ENCODE data around the gene OSBPL5.

OSBPL5 gene

GRCh38 chr11:3198815-3199214, 33.7 kb upstream of the OSBPL5 start:
- H3K23ac ChIP-seq (ENCODE audit: low read length) = no peak overlapping the region
- H3K4me2 ChIP-seq (ENCODE audit: low read length) = no peak overlapping the region
- H3K79me1 ChIP-seq (ENCODE audit: low read length) = no peaks in the 10 kb centered on the region
- no peak overlapping the region for H3K4me3 ChIP-seq (ENCODE audit: low read depth, low read length)
- no peaks in the 10 kb centered on the region for H3K9me3 ChIP-seq (ENCODE audit: insufficient read depth, low read depth, low read length)
- no peak overlapping the region for H3K14ac ChIP-seq (ENCODE audit: low read length)
- no peaks in the 10 kb centered on the region for H3K79me2 ChIP-seq (ENCODE audit: control insufficient read depth, insufficient read depth, low read length, poor library complexity)
- no peaks in the 10 kb centered on the region for H3K36me3 ChIP-seq (ENCODE audit: control insufficient read depth in 1 of 2, insufficient read depth in 2 of 2, low read length in 2 of 2)
- no peak overlapping the region for H3K9ac ChIP-seq (ENCODE audit: low read length)
- no CpG with 5 or more reads among the region's 15 CpGs for WGBS (ENCODE audit: extremely low coverage, insufficient coverage, insufficient read length)
- H3K4me1 ChIP-seq (ENCODE audit: control insufficient read depth in 1 of 2, insufficient read depth in 2 of 2, low read length in 2 of 2) = no peaks in the 10 kb centered on the region
- no peak for DNase-seq
- H4K12ac ChIP-seq (ENCODE audit: low read depth, low read length) = no peak overlapping the region
- no peak overlapping the region for H2AFZ ChIP-seq (ENCODE audit: insufficient read depth, low read length, poor library complexity)
- no peak overlapping the region for H2AK5ac ChIP-seq (ENCODE audit: low read length)
- H3K27me3 ChIP-seq (ENCODE audit: insufficient read depth, low read length) = peaks cover 21% of the 10 kb centered on the region
- H3K18ac ChIP-seq (ENCODE audit: low read length) = no peak overlapping the region
- H3K4ac ChIP-seq (ENCODE audit: low read depth, low read length) = no peak overlapping the region
- no peak overlapping the region for H2BK5ac ChIP-seq (ENCODE audit: low read depth, low read length, poor library complexity)
- H2BK12ac ChIP-seq (ENCODE audit: low read length) = no peak overlapping the region
- no peak overlapping the region for H2BK120ac ChIP-seq (ENCODE audit: insufficient read depth, low read length, poor library complexity)
- no peak overlapping the region for H3K27ac ChIP-seq (ENCODE audit: low read depth, low read length)
- no peak overlapping the region for H4K91ac ChIP-seq (ENCODE audit: low read depth, low read length)
- H4K8ac ChIP-seq (ENCODE audit: low read depth, low read length) = no peak overlapping the region

- no peak overlapping the region for H2BK5ac ChIP-seq (ENCODE audit: low read depth, low read length, poor library complexity)
- no peak overlapping the region for H3K18ac ChIP-seq (ENCODE audit: low read length)
- H3K4me1 ChIP-seq (ENCODE audit: control insufficient read depth in 1 of 2, insufficient read depth in 2 of 2, low read length in 2 of 2) = no peaks in the 10 kb centered on the region
- no peak overlapping the region for H3K4me2 ChIP-seq (ENCODE audit: low read length)
- no peak overlapping the region for H4K8ac ChIP-seq (ENCODE audit: low read depth, low read length)
- H4K91ac ChIP-seq (ENCODE audit: low read depth, low read length) = no peak overlapping the region
- H3K79me2 ChIP-seq (ENCODE audit: control insufficient read depth, insufficient read depth, low read length, poor library complexity) = no peaks in the 10 kb centered on the region
- H3K79me1 ChIP-seq (ENCODE audit: low read length) = no peaks in the 10 kb centered on the region
- no peak overlapping the region for H3K14ac ChIP-seq (ENCODE audit: low read length)
- DNase-seq = no peak
- no peaks in the 10 kb centered on the region for H3K36me3 ChIP-seq (ENCODE audit: control insufficient read depth in 1 of 2, insufficient read depth in 2 of 2, low read length in 2 of 2)
- H2BK12ac ChIP-seq (ENCODE audit: low read length) = no peak overlapping the region
- no peak overlapping the region for H3K9ac ChIP-seq (ENCODE audit: low read length)
- H4K12ac ChIP-seq (ENCODE audit: low read depth, low read length) = no peak overlapping the region
- H3K27ac ChIP-seq (ENCODE audit: low read depth, low read length) = no peak overlapping the region
- H3K4ac ChIP-seq (ENCODE audit: low read depth, low read length) = no peak overlapping the region
- WGBS (ENCODE audit: extremely low coverage, insufficient coverage, insufficient read length) = no CpG with 5 or more reads among the region's 8 CpGs
- no peak overlapping the region for H2AK5ac ChIP-seq (ENCODE audit: low read length)
- no peak overlapping the region for H2BK120ac ChIP-seq (ENCODE audit: insufficient read depth, low read length, poor library complexity)
- no peaks in the 10 kb centered on the region for H3K9me3 ChIP-seq (ENCODE audit: insufficient read depth, low read depth, low read length)
- H2AFZ ChIP-seq (ENCODE audit: insufficient read depth, low read length, poor library complexity) = no peak overlapping the region
- H3K4me3 ChIP-seq (ENCODE audit: low read depth, low read length) = no peak overlapping the region
- peaks cover 13% of the 10 kb centered on the region for H3K27me3 ChIP-seq (ENCODE audit: insufficient read depth, low read length)
- H3K23ac ChIP-seq (ENCODE audit: low read length) = no peak overlapping the region
These were observed 32.9 kb upstream of the OSBPL5 start for GRCh38 chr11:3197878-3198528.

GRCh38 chr11:3197044-3197695, 32.1 kb upstream of the OSBPL5 start:
- Histone ChIP-seq H2AK5ac (ENCODE audit: low read length) (no peak overlapping the region), H3K79me2 (ENCODE audit: control insufficient read depth, insufficient read depth, low read length, poor library complexity) (no peaks in the 10 kb centered on the region), H3K36me3 (ENCODE audit: control insufficient read depth in 1 of 2, insufficient read depth in 2 of 2, low read length in 2 of 2) (no peaks in the 10 kb centered on the region), H2AFZ (ENCODE audit: insufficient read depth, low read length, poor library complexity) (no peak overlapping the region), H3K18ac (ENCODE audit: low read length) (no peak overlapping the region), H4K12ac (ENCODE audit: low read depth, low read length) (no peak overlapping the region), H3K9ac (ENCODE audit: low read length) (no peak overlapping the region), H2BK12ac (ENCODE audit: low read length) (no peak overlapping the region), H3K79me1 (ENCODE audit: low read length) (no peaks in the 10 kb centered on the region), H3K4me1 (ENCODE audit: control insufficient read depth in 1 of 2, insufficient read depth in 2 of 2, low read length in 2 of 2) (no peaks in the 10 kb centered on the region), H3K27ac (ENCODE audit: low read depth, low read length) (no peak overlapping the region), H2BK5ac (ENCODE audit: low read depth, low read length, poor library complexity) (no peak overlapping the region), H3K9me3 (ENCODE audit: insufficient read depth, low read depth, low read length) (no peaks in the 10 kb centered on the region), H3K27me3 (ENCODE audit: insufficient read depth, low read length) (peaks cover 5% of the 10 kb centered on the region), H3K14ac (ENCODE audit: low read length) (no peak overlapping the region), H3K4ac (ENCODE audit: low read depth, low read length) (no peak overlapping the region), H2BK120ac (ENCODE audit: insufficient read depth, low read length, poor library complexity) (no peak overlapping the region), H4K91ac (ENCODE audit: low read depth, low read length) (no peak overlapping the region), H3K4me3 (ENCODE audit: low read depth, low read length) (no peak overlapping the region), H3K23ac (ENCODE audit: low read length) (no peak overlapping the region), H3K4me2 (ENCODE audit: low read length) (no peak overlapping the region), H4K8ac (ENCODE audit: low read depth, low read length) (no peak overlapping the region)
- DNase-seq = no peak
- no CpG with 5 or more reads among the region's 11 CpGs for WGBS (ENCODE audit: extremely low coverage, insufficient coverage, insufficient read length)

- Histone ChIP-seq H2AFZ (ENCODE audit: insufficient read depth, low read length, poor library complexity) (no peak overlapping the region), H3K27me3 (ENCODE audit: insufficient read depth, low read length) (no peaks in the 10 kb centered on the region), H3K79me1 (ENCODE audit: low read length) (no peaks in the 10 kb centered on the region), H4K12ac (ENCODE audit: low read depth, low read length) (no peak overlapping the region), H3K36me3 (ENCODE audit: control insufficient read depth in 1 of 2, insufficient read depth in 2 of 2, low read length in 2 of 2) (no peaks in the 10 kb centered on the region), H3K79me2 (ENCODE audit: control insufficient read depth, insufficient read depth, low read length, poor library complexity) (no peaks in the 10 kb centered on the region), H4K8ac (ENCODE audit: low read depth, low read length) (no peak overlapping the region), H3K14ac (ENCODE audit: low read length) (no peak overlapping the region), H2BK5ac (ENCODE audit: low read depth, low read length, poor library complexity) (no peak overlapping the region), H3K27ac (ENCODE audit: low read depth, low read length) (no peak overlapping the region), H2BK120ac (ENCODE audit: insufficient read depth, low read length, poor library complexity) (no peak overlapping the region), H2AK5ac (ENCODE audit: low read length) (no peak overlapping the region), H3K9ac (ENCODE audit: low read length) (no peak overlapping the region), H3K4ac (ENCODE audit: low read depth, low read length) (no peak overlapping the region), H3K4me1 (ENCODE audit: control insufficient read depth in 1 of 2, insufficient read depth in 2 of 2, low read length in 2 of 2) (no peaks in the 10 kb centered on the region), H3K4me3 (ENCODE audit: low read depth, low read length) (no peak overlapping the region), H3K18ac (ENCODE audit: low read length) (no peak overlapping the region), H3K23ac (ENCODE audit: low read length) (no peak overlapping the region), H4K91ac (ENCODE audit: low read depth, low read length) (no peak overlapping the region), H2BK12ac (ENCODE audit: low read length) (no peak overlapping the region), H3K4me2 (ENCODE audit: low read length) (no peak overlapping the region), H3K9me3 (ENCODE audit: insufficient read depth, low read depth, low read length) (no peaks in the 10 kb centered on the region)
- no CpG with 5 or more reads among the region's 23 CpGs for WGBS (ENCODE audit: extremely low coverage, insufficient coverage, insufficient read length)
- no peak for DNase-seq
These were observed 31.3 kb upstream of the OSBPL5 start for GRCh38 chr11:3196161-3197043.
